Measurements from ENCODE around the gene NEUROG2. TPM values are rescaled to one million over a fixed set of nuclear protein-coding genes. Genes with fewer than 3 reads are reported as not detected.

The NEUROG2 gene
- total RNA-seq, 4 donors from 2014 or later = not detected

GRCh38 chr4:112521123-112522023, 5.4 kb upstream of the NEUROG2 start:
- DNase-seq (ENCODE audit: low spot score) = no peak
- no peak for ATAC-seq (ENCODE audit: low FRiP score)
- no peak for TF ChIP-seq CTCF (IDR thresholded peaks at IDR 0.05)

GRCh38 chr4:112520598-112521122, 4.7 kb upstream of the NEUROG2 start:
- no peak for TF ChIP-seq CTCF (IDR thresholded peaks at IDR 0.05)
- ATAC-seq (ENCODE audit: low FRiP score) = no peak
- no peak for DNase-seq (ENCODE audit: low spot score)

- ATAC-seq (ENCODE audit: low FRiP score) (no peak), DNase-seq (ENCODE audit: low spot score) (no peak)
- no peak for TF ChIP-seq CTCF (IDR thresholded peaks at IDR 0.05)
Measured at GRCh38 chr4:112519689-112520597, 4.0 kb upstream of the NEUROG2 start.

- DNase-seq (ENCODE audit: low spot score) (no peak), ATAC-seq (ENCODE audit: low FRiP score) (no peak)
- no peak for TF ChIP-seq CTCF (IDR thresholded peaks at IDR 0.05)
Measured at GRCh38 chr4:112518675-112519074, 2.7 kb upstream of the NEUROG2 start.

- ATAC-seq (ENCODE audit: low FRiP score) = no peak
- no peak for TF ChIP-seq CTCF (IDR thresholded peaks at IDR 0.05)
- DNase-seq (ENCODE audit: low spot score) = no peak
Measured at GRCh38 chr4:112517911-112518310, 1.9 kb upstream of the NEUROG2 start.

- no peak for DNase-seq (ENCODE audit: low spot score)
- ATAC-seq (ENCODE audit: low FRiP score) = no peak
- no peak for TF ChIP-seq CTCF (IDR thresholded peaks at IDR 0.05)
Measured at GRCh38 chr4:112517067-112517634, 1.2 kb upstream of the NEUROG2 start.

All from omental fat pad (tissue), 4 donors.